ENCODE measurements around the gene RASAL1.

DNA sequence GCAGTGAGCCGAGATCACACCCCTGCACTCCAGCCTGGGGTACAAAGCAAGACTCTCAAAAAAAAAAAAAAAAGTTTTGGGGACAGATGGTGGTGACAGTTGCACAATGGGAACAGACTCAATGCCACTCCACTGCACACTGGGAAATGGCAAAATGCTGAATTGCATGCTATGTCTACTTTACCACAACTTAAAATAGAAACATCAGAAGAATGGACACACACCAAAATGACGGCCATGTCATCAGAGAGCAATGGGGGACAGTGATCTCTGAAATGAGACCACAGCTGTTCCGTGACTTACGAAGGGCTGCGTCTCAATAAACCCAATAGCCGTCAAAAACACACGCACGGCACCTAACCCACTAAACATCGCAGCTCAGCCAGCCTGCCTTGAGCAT, 36.0 kb upstream of the RASAL1 start:
- TF ChIP-seq, protein P1, sequence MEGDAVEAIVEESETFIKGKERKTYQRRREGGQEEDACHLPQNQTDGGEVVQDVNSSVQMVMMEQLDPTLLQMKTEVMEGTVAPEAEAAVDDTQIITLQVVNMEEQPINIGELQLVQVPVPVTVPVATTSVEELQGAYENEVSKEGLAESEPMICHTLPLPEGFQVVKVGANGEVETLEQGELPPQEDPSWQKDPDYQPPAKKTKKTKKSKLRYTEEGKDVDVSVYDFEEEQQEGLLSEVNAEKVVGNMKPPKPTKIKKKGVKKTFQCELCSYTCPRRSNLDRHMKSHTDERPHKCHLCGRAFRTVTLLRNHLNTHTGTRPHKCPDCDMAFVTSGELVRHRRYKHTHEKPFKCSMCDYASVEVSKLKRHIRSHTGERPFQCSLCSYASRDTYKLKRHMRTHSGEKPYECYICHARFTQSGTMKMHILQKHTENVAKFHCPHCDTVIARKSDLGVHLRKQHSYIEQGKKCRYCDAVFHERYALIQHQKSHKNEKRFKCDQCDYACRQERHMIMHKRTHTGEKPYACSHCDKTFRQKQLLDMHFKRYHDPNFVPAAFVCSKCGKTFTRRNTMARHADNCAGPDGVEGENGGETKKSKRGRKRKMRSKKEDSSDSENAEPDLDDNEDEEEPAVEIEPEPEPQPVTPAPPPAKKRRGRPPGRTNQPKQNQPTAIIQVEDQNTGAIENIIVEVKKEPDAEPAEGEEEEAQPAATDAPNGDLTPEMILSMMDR (IDR thresholded peaks at IDR 0.05; ENCODE audit: low read depth, low read length) = no peak
- TF ChIP-seq EZH2phosphoT487 (IDR thresholded peaks at IDR 0.05; ENCODE audit: low read depth) = no peak
